DMS153 (cell line): ENCODE data around the gene ABAT.
"Not testable (repeated sequence)": the region's sequence is repeated elsewhere in the genome, so short reads cannot be mapped to it uniquely, and the experiment has no call there.

Experiments
- DNase-seq: peaks from one replicate; lab custom pipeline; 2025; lab: John Stamatoyannopoulos, UW

The ABAT gene

DNA sequence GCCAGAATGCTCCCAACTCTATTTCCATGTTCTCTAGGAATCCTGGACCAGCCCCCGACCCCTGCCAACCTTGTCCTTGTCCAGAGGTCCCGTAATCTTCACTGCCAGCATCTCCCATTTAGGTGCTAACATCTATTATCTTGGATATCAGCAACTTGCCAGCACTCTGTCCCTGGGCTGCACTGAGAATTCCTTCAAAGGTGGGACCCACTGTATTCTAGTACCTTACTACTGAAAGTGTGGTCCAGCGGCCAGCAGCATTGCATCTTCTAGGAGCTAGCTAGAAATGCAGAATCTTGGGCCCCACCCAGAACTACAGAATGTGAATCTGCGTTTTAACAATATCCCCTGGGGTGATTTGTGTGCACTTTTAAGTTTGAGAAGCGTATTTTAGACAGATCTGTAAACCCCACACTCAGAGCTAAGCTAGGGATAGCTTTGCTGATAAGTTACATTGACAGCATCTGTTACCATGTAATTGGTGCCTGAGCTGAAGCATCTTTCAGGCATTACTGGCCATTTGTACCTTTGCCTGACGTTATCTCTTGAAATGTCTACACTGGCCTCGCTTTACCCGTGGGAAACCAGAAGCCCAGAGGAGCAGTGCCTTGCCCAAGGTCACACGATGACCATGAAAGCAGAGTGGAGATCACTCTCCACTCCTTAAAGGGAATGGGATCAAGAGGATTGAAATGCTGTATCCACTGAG, 8.3 kb downstream of the ABAT start:
- no peak for DNase-seq

DNA sequence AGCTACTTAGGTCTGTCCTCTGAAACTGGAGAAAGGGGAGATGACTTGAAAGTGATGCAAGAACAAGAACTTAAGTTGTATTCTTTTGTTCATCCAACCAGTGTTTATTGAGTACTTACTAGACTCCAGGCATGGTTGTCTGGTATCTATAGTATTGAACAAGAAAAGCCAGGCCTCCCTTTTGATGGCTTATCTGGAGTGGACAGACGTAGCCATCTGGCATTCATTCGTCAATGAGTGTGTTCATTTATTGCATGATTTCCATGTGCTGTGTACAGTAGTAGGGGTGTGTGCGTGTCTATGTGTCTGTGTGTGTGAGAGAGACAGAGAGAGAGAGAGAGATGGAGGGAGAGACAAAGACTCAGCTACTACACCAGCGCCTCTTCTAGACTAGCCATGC, 9.2 kb downstream of the ABAT start:
- no peak for DNase-seq

DNA sequence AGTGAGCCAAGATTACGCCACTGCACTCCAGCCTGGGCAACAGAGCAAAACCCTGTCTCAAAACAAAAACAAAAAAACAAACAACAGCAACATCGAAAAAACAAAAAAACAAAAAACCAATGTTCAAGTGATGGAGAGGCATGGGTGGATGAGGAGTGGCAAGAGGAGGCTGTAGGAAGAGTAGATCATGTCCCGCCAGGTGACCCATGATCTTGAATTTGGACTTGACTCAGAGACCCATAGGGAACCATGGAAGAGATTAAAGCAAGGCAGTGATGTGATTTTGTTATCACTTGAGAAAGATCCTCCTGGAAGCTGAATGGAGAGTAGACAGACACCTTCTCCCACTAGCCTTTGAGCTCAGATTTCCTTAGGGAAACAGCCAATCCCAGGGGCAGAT, 11.2 kb downstream of the ABAT start:
- DNase-seq, result no peak

DNA sequence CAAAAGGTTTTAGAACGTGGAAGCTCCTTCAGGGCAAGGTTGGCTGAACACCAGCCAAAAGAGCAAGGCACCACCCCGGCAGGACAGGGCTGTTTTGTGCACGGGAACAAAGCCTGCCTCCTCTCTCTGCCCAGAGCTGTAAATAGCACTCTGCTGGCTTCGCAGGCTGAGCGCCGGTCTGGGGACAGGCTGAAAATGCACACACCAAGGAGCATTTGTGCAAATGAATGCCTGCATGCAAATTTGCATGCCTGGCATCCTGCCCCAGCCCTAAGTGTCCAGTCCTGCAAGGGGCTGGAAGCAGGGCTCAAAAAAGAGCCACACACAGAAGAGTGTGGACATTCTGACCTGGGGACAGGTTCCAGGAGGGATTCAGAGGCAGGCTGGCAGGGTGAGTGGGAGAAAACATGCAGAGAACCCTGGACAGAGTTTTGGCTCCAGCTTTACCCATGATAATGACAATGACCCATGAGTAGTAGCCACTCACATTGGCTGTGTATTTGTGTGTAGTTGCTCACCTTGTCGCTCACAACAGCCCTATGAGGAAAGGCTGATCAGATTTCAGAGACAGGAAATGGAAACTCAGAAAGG, 11.7 kb downstream of the ABAT start:
- peak; percentile 43 for DNase-seq

DNA sequence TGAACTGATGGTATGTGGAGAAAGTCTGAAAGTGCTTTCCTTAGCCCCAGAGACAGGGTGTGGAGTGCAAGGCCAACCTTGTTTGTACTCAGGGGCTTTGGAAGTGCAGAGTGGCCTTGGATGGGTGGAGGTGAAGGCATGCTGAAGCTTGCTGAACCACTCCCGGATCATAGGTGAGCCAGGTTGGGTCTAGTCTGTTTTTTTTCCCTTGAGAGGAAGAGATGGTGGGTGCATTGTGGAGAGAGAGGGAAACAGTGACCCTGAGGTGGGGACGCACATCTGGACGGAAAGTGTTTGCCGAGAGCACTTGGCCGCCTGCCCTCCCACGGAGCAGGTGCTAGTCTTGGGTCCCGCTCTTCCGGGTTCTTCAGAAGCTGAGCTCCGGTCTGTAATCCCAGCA, 12.5 kb downstream of the ABAT start:
- DNase-seq, result no peak

DNA sequence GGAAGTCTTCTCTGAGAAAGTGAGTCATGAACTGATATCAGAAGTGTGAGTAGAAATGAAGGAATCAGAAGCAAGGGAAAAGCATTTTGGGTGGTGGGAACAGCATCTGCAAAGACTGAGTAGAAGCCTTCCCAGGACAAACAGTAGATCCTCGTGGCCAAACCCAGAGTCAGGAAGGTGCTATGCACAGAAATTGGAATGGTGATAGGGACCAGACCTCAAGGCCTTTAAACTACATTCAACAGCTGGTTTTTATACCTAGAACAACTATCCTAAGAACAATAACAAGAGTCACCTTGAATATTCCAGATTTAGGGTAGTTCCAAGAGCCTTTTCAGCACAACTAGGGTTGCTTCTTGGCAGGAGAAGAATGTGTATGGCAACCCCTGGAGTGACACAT, 15.3 kb downstream of the ABAT start:
- no peak for DNase-seq

DNA sequence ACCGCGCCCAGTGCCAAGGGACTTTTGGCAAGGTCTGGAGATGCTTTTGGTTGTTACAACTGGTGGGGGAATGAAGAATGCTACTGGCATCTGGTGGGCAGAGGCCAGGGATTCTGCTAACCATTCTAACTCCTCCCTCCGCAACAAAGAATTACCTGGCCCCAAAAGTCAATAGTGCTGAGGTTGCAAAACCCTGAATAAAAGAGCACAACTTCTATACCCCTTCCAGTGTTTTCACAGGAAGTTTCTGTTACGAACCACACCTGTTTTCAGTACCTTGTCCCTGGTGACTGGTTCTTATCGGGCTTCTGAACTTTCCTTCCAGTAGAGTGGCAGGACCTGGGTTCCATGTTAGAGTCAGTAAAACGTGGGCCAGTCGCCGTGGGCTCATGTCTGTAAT, 17.3 kb downstream of the ABAT start:
- DNase-seq, result no peak

DNA sequence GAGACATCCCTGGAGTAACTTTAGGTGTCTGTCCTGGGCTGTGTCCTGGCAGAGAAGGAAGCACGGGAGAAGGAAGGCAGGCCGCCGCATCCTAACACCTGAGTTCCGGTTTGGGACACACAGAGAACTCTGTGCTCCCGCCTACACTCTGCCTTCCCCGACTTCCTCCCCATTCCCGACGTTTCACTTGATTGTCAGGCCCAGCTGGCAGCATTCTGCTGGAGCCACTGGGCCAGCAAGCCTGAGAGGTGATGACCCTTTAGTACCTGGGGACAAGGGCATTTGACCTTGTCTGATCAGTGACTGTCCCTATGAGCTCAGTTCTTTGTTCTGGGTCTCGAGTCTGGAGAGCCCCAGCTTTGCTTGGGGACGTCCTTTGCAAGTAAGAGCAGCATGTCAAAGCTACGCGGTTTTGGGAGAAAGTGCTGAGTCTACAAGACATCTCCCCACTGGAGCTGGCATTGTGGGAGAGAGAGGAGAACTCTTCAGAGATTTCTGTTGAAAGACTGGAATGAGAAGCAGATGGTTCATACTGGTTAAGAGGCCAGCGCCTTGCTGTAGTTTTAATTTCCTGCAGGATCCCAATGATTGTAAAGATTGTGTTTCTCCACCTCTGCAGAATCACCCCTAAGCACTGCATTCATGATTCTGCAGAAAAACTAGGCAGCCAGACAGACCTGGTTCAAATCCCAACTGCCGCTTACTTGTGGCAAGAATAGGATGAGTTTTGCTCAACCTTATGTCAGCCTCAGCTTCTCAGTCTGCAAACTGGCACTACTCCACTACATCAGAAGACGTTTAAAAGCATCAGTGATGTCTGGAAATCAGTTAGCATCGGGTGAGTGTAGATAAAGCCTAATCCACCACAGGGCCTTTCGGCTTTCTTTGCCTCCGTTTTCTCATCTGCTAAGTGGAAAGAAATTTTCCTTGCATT, 20.6 kb downstream of the ABAT start:
- DNase-seq, result no peak

DNA sequence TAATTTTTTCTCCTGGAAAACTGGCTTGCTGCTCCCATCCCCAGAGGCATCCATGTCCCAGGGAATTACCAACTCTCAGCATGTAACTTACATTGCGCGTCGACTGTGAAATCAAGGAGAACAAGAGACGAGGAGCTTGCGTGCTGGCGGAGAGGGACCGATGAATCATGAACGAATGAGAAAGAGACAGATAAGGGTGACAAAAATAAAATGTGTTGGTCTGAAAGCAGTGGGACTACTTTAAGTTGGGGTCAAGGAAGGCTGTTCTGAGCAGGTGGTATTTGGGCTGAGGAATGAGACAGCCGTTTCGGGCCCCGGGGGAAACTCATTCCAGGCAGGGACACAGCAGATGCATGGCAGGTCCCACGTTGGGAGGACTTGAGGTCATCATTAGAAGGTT, 22.5 kb downstream of the ABAT start:
- no peak for DNase-seq

DNA sequence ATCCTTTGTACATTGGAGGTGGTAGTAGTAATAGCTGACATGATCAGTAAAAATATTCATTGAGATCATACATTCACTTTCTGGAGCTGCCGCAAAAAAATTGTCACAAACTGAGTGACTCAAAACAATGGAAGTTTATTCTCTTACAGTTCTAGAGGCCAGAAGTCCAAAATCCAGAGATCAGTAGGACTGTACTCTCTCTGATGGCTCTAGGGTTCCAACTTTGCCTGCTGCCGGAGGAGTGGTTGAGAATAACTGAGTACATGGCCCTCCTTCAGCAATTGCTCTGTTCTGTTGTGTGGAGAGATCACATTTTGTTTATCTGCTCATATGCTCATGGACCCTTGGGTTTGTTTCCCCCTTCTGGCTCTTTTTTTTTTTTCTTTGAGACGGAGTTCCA, 23.5 kb downstream of the ABAT start:
- DNase-seq, result no peak

DNA sequence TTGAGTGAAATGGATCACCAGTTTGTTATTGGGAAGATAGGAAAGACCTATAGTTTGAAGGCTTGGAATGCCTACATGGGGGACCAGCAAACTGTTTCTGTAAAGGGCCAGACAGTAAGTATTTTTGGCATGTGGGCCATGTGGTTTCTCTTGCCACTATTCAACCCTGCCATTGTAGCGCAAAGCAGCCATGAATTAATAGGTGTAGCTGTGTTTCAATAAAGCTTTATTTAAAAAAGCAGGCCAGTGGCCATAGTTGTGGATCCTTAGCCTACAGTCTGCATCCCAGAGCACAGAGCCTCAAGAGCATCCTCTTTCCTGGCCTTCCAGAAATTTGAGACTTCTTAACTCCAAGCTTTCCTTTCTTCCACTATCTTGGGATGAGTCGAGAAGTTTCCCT, 29.3 kb downstream of the ABAT start:
- DNase-seq, result no peak

DNA sequence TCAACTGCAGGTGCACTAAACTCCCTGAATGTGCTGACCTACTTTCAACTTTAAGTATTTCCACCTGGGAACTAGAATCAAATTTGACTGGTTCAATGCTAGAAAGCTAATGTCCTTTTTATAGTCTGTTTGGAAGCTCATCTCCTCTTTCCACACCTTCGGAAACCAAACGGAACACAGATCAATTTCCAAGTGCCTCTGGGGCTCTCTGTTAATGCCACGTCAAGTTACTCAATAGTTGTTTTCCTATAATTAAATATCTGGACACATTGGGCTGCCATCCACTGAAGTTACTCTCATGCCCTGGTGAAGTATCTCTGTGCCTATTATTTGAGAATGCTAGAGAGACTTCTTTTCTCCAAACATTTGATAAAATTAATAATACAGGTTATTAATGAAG, 29.7 kb downstream of the ABAT start:
- no peak for DNase-seq

DNA sequence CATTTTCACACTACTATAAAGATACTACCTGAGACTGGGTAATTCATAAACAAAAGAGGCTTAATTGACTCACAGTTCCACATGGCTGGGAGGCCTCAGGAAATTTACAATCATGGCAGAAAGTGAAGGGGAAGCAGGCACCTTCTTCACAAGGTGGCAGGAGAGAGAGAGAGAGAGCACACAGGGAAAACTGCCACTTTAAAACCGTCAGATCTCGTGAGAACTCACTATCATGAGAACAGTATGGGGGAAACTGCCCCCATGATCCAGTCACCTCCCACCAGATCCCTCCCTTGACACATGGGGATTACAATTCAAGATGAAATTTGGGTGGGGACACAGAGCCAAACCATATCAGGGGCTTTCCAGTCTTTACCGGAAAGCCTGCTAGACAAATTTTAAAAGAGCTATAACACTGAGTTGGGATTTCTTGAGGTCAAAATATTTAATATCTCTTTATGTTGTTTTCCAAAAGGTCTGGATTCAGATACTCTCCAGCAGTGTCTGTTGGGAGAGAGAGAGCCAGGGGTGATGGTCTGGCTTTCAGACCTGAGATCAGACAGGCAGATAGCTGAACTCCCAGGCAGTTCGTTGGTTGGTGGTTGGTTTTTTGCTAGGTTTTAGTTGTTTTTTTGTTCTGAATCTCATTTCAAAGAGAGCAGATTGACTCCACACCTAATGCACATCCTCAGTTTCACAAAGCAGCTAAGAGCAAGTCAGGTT, 30.8 kb downstream of the ABAT start:
- DNase-seq, result not testable (repeated sequence)

DNA sequence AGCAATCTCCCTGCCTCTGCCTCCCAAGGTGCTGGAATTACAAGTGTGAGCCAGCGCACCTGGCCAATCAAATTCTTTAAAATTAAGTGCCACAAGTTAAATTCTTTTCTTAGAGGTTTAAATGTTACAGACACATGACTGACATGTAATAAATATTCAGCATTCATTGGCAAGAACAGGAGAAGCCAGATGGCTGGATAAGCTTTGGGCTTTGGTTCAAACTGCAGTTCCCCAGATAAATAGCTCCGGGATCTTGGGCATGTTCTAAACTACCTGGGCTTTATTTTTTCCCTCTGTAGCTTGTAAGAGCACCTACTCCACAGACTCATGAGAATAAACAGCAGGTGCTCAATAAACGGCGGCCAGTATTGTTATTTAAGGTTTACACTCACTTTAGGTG, 34.1 kb downstream of the ABAT start:
- DNase-seq, result no peak

DNA sequence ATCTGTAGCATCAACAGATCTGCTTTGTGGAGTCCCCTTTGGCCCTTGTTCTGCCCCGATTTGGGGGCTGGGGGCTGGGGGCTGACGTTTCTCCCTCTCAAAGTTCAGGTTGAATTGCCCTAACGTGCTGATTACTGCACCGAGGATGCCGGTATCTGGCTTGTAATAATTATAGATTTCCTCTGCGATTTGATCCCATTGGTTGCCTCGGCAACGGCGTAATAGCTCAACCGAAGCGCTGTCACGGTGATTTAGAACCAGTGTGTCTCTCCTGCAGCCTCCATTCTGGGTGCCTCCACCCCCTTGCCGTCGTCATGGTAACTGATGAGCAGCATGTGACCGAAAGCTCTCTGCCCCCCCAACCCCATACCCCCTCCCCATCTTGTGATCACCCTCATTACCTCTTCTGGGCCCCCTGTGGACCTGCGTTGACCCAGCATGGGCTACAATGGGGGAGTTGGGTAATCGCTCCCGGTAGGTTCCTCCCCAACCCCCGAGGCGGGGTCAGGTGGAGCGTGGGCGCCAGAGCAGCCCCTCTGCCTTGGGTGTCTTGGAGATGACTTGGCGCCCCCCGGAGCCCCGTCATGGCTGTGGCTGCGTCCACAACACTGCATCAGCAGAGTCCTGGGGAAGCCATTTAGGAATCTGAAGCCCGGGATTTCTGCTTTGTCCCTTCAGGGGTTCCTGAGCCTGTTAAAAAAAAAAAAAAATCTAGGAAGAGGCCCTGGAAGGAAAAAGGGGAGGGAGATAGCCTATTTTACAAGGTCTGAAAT, 38.4 kb downstream of the ABAT start:
- no peak for DNase-seq

DNA sequence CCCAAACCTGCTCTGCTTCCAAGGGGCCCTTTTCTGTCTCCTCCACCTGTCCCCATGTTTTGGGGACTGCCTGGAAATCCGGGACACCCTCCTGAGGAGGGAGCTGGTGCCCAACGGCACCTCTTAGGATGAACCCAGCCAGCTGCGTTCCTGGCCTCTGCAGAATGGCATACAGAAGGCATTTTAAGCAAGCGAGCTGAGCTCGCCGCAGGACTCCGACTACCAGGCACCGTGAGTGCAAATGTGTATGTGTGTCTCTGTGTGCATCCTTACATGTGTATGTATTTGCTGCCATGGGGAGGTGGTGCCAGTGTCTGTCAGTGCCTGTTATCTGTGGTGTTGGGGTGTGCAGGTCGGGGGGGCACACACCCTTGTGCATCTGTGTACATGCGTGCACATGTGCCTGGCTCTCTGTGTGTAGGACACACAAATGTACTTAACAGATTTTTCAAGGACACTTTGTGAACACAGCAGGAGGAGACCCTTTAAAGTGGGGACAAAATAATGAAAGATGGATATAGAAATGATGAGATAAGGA, 39.3 kb downstream of the ABAT start:
- no peak for DNase-seq

DNA sequence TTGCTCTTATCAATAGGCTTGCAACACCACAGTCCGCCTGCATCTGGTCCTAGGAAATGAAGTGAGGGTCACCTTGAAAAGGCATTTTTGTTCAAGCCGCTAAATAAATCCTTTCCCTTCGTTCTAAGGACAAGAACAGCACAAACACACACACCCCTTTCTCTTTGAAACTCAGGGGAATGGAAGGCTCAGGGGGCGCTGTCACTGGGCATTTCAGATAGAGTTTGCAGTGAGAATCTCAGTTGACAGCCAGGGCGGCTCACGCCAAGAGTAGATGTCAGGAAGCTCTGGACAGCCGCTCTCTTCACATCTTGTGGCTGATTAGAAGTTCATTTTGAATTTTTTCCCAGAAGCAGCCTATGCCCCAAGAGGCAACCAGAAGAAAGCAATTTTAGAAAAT, 39.8 kb downstream of the ABAT start:
- DNase-seq, result no peak

DNA sequence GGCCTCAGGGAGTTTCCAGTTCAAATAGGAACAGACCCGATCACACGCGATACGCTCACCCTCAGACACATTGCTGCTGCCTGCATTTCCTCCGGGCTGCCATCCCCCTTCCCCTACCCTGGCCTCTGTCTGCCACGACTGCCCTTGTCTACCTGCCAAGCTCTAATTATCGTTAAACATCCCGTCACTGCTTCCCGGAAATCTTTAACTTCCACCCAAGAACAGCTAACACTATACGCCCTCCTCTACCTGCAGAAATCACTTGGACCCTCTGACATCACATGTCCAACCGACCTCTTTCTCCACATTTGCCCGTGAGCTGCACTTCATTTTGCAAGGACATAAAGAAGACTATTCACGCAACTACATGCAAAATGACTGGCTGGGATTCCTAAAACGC, 40.4 kb downstream of the ABAT start:
- no peak for DNase-seq

DNA sequence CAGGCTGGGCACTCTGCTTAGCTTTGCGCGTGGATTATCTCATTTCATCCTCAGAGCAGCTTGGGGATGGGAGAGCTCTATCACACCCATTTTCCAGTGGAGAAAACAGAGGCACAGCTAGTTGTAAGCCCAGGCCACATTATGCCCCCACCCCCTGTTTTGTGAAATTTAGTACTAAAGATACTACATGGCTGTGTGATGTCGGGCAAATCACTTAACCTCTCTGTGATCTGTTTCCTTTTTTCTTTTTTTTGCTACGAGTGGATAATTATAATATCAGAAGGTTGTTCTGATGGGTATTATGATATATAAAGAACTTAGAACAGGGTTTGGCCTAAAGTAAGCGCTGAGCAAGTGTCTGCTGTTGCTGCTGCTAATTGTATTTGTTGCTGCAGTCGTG, 41.6 kb downstream of the ABAT start:
- no peak for DNase-seq

DNA sequence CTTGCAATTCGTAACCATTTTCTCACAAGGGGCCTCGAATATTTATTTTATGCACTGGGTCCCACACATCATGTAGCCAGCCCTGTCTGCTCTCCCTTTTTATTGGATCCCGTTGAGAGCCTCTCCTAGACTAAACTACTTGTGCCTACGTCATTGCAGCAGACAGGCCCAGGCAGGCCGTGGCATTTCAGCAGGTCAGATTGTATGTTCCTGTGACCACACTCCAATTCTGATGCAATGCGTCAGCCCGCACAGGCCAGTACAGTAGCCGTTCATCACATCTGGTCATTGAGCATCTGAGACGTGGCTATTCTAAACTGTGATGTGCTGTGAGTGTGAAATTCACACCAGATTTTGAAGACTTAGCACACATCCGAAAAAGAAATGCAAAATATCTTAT, 42.2 kb downstream of the ABAT start:
- DNase-seq, result peak; percentile 65

DNA sequence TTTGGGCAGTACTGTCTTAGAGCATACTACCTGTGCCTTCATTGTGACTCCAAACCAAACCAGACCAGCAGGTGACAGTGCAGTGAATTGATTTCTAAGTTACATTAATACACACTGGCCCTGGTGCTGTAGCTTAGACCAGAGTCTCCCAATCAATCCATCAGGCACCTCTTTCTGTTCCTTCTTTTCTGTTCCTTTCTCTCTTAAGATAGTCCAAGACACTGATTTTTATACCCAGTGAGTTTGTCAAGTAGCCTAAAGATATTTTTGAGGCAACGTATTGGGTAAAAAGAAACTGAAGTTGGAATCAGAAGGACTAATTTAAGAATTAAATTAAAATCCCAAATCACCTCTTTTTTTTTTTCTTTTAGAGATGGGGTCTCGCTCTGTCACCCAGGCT, 43.1 kb downstream of the ABAT start:
- no peak for DNase-seq
